SK-N-SH treated with all-trans-retinoic acid at 6 μM for 48 hours (cell line): ENCODE data around the gene PPY.

ENCODE experiments used
- BACH2 ChIP-seq: fragments of 250-450 bp; sonication (Bioruptor Pico); IDR thresholded peaks from 2 replicates; pipeline ENCODE4 v1.9.0; 2021; ENCODE audit warnings: mild to moderate bottlenecking, borderline replicate concordance
- CREB5 ChIP-seq: fragments of 250-450 bp; sonication (Bioruptor Pico); IDR thresholded peaks from 2 replicates; pipeline ENCODE4 v1.5.1; 2020; ENCODE audit warnings: low read depth, mild to moderate bottlenecking, moderate library complexity
- CSRNP3 ChIP-seq: fragments of 250-450 bp; sonication (Bioruptor Pico); IDR thresholded peaks from 2 replicates; pipeline ENCODE4 v1.5.1; 2021; ENCODE audit warnings: mild to moderate bottlenecking, moderate library complexity
- ESRRG ChIP-seq: fragments of 250-450 bp; sonication (Bioruptor Pico); IDR thresholded peaks from 2 replicates; pipeline ENCODE4 v1.6.1; 2021; ENCODE audit warnings: mild to moderate bottlenecking
- SNAI2 ChIP-seq: fragments of 250-450 bp; sonication (Bioruptor Pico); IDR thresholded peaks from 2 replicates; pipeline ENCODE4 v1.5.0; 2020; ENCODE audit warnings: mild to moderate bottlenecking, moderate library complexity
- TCF4 ChIP-seq: fragments of 250-450 bp; sonication (Bioruptor Pico); IDR thresholded peaks from 2 replicates; pipeline ENCODE4 v1.8.0; 2021; ENCODE audit warnings: mild to moderate bottlenecking, moderate library complexity, borderline replicate concordance
- ZFP30 ChIP-seq: fragments of 450-650 bp; formaldehyde crosslinking; IDR thresholded peaks from 2 replicates; pipeline ENCODE4 v1.5.0; 2022; ENCODE audit warnings: mild to moderate bottlenecking, moderate library complexity
- ZNF565 ChIP-seq: fragments of 450-650 bp; formaldehyde crosslinking; conservative IDR thresholded peaks from 2 replicates; pipeline ENCODE4 v1.5.0; 2020; ENCODE audit warnings: low read depth, mild to moderate bottlenecking, moderate library complexity
- ZNF70 ChIP-seq: fragments of 450-650 bp; formaldehyde crosslinking; IDR thresholded peaks from 2 replicates; pipeline ENCODE4 v1.5.0; 2020; ENCODE audit warnings: mild to moderate bottlenecking, moderate library complexity
- TF ChIP-seq, protein P1 (sequence below): fragments of 250-450 bp; sonication (Bioruptor Pico); IDR thresholded peaks from 2 replicates; pipeline ENCODE4 v1.8.0; 2020; ENCODE audit warnings: mild to moderate bottlenecking, moderate library complexity, borderline replicate concordance

GRCh38 chr17:43915559-43915958 is 26.7 kb downstream of the PPY start:
- TF ChIP-seq ZNF565 (CRISPR knock-in tag) (no peak), BACH2 (CRISPR knock-in tag) (no peak), TCF4 (no peak), ZNF70 (no peak), ZFP30 (CRISPR knock-in tag) (no peak), ESRRG (CRISPR knock-in tag) (no peak), CSRNP3 (CRISPR knock-in tag) (no peak), SNAI2 (CRISPR knock-in tag) (no peak), CREB5 (CRISPR knock-in tag) (no peak)
- TF ChIP-seq, protein P1, sequence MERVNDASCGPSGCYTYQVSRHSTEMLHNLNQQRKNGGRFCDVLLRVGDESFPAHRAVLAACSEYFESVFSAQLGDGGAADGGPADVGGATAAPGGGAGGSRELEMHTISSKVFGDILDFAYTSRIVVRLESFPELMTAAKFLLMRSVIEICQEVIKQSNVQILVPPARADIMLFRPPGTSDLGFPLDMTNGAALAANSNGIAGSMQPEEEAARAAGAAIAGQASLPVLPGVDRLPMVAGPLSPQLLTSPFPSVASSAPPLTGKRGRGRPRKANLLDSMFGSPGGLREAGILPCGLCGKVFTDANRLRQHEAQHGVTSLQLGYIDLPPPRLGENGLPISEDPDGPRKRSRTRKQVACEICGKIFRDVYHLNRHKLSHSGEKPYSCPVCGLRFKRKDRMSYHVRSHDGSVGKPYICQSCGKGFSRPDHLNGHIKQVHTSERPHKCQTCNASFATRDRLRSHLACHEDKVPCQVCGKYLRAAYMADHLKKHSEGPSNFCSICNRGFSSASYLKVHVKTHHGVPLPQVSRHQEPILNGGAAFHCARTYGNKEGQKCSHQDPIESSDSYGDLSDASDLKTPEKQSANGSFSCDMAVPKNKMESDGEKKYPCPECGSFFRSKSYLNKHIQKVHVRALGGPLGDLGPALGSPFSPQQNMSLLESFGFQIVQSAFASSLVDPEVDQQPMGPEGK (CRISPR knock-in tag) = no peak
